Lower lobe of right lung (tissue), 2 donors: ENCODE data around the gene SPATA4. TPM values are rescaled to one million over a fixed set of nuclear protein-coding genes. Genes with fewer than 3 reads are reported as not detected.

Experiments used
- ATAC-seq, 2 donors: fragments of 200-7000 bp; cut with Tn5 transposase; one replicate each; pipeline ENCODE4 v1.9.1; 2020 to 2022; ENCODE audit warnings: mild to moderate bottlenecking in 2 of 2, moderate library complexity in 2 of 2
- DNase-seq: peaks from one replicate; pipeline ENCODE4 v3.0.0-alpha.2; 2020
- H3K27ac ChIP-seq: fragments of 200-600 bp; one replicate; pipeline ENCODE4 v1.8.0; 2022
- H3K27me3 ChIP-seq: fragments of 200-600 bp; one replicate; pipeline ENCODE4 v1.8.0; 2022; ENCODE audit warnings: low read depth
- H3K36me3 ChIP-seq: fragments of 200-600 bp; one replicate; pipeline ENCODE4 v1.8.0; 2022; ENCODE audit warnings: mild to moderate bottlenecking
- H3K4me1 ChIP-seq: fragments of 200-600 bp; one replicate; pipeline ENCODE4 v1.8.0; 2022
- H3K4me3 ChIP-seq: fragments of 200-600 bp; one replicate; pipeline ENCODE4 v1.8.0; 2022; ENCODE audit warnings: mild to moderate bottlenecking
- H3K9me3 ChIP-seq: fragments of 200-600 bp; one replicate; pipeline ENCODE4 v1.8.0; 2022
- intact Hi-C: fragments of 100-400 bp; cut with DNase I; formaldehyde crosslinking; loops from one replicate; pipeline ENCODE4 v1.11.0; 2022
- total RNA-seq: library from RNA; stranded (reverse); fragmentation: NEBNext Ultra II Directional; extraction: Animal tissue kit (Norgen Biotek cat#: 25700); gene quantifications from one replicate; pipeline ENCODE4 v1.2.1, GENCODE V29; 2021
- TF ChIP-seq, protein P1 (sequence below): fragments of 200-600 bp; IDR thresholded peaks from one replicate; pipeline ENCODE4 v1.8.0; 2022; ENCODE audit warnings: antibody characterized with exemption, mild to moderate bottlenecking
- donor health status: DM: no; HTN: yes; CAD: no; lungs with severe emphysema.

SPATA4 gene
- total RNA-seq, 1 donor from 2014 or later, result 1.2 TPM

- Histone ChIP-seq H3K27ac (no peak overlapping the region), H3K27me3 (no peaks in the 10 kb centered on the region), H3K4me3 (no peak overlapping the region), H3K36me3 (no peaks in the 10 kb centered on the region), H3K4me1 (peaks cover 5% of the 10 kb centered on the region), H3K9me3 (no peaks in the 10 kb centered on the region)
- TF ChIP-seq, protein P1, sequence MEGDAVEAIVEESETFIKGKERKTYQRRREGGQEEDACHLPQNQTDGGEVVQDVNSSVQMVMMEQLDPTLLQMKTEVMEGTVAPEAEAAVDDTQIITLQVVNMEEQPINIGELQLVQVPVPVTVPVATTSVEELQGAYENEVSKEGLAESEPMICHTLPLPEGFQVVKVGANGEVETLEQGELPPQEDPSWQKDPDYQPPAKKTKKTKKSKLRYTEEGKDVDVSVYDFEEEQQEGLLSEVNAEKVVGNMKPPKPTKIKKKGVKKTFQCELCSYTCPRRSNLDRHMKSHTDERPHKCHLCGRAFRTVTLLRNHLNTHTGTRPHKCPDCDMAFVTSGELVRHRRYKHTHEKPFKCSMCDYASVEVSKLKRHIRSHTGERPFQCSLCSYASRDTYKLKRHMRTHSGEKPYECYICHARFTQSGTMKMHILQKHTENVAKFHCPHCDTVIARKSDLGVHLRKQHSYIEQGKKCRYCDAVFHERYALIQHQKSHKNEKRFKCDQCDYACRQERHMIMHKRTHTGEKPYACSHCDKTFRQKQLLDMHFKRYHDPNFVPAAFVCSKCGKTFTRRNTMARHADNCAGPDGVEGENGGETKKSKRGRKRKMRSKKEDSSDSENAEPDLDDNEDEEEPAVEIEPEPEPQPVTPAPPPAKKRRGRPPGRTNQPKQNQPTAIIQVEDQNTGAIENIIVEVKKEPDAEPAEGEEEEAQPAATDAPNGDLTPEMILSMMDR, result no peak
- ATAC-seq (no peak), DNase-seq (no peak)
- intact Hi-C loops, result no loop called here
These were observed 5.2 kb downstream of the SPATA4 start for GRCh38 chr4:176189891-176190795.

- Histone ChIP-seq H3K36me3 (no peaks in the 10 kb centered on the region), H3K4me1 (no peaks in the 10 kb centered on the region), H3K27ac (no peak overlapping the region), H3K27me3 (no peaks in the 10 kb centered on the region), H3K9me3 (no peaks in the 10 kb centered on the region), H3K4me3 (no peak overlapping the region)
- DNase-seq (no peak), ATAC-seq (no peak)
- TF ChIP-seq, protein P1, result no peak
- intact Hi-C loops, result no loop called here
These were observed 6.7 kb downstream of the SPATA4 start for GRCh38 chr4:176188654-176189053.

- no peaks in the 10 kb centered on the region for H3K36me3 ChIP-seq
- H3K27me3 ChIP-seq, result no peaks in the 10 kb centered on the region
- no peak for DNase-seq
- no peak overlapping the region for H3K4me3 ChIP-seq
- H3K27ac ChIP-seq, result no peak overlapping the region
- no peak for ATAC-seq
- TF ChIP-seq, protein P1, result no peak
- no peaks in the 10 kb centered on the region for H3K4me1 ChIP-seq
- no peaks in the 10 kb centered on the region for H3K9me3 ChIP-seq
- intact Hi-C loops, result no loop called here
These were observed 7.8 kb downstream of the SPATA4 start for GRCh38 chr4:176187624-176188023.

- DNase-seq (no peak), ATAC-seq (no peak)
- TF ChIP-seq, protein P1, result no peak
- intact Hi-C loops, result no loop called here
- Histone ChIP-seq H3K4me1 (no peaks in the 10 kb centered on the region), H3K36me3 (no peaks in the 10 kb centered on the region), H3K27me3 (no peaks in the 10 kb centered on the region), H3K27ac (no peak overlapping the region), H3K4me3 (no peak overlapping the region), H3K9me3 (no peaks in the 10 kb centered on the region)
These were observed 8.6 kb downstream of the SPATA4 start for GRCh38 chr4:176186671-176187395.

DNA sequence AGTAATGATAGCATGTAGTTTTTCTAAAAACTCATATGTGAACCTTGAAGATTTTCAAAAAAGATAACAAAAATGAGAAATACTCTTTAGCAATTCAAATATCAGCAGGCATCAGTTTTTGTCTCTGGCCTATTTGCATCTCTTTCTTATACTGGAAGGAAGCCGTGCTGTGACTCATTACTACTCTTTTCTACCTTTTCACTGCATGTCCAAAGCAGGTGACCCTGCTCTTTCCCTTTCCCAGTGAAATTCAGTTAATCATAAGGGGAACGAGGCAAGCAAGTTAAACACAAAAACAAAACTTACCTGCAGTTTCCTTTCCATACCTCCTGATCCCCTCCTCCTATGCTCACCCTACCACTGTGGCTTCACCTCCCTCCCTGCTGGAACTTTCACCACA is 9.3 kb downstream of the SPATA4 start:
- DNase-seq, result no peak
- H3K27me3 ChIP-seq, result no peaks in the 10 kb centered on the region
- no peak overlapping the region for H3K27ac ChIP-seq
- H3K36me3 ChIP-seq, result no peaks in the 10 kb centered on the region
- H3K4me3 ChIP-seq, result no peak overlapping the region
- no peaks in the 10 kb centered on the region for H3K4me1 ChIP-seq
- TF ChIP-seq, protein P1, result no peak
- no peaks in the 10 kb centered on the region for H3K9me3 ChIP-seq
- intact Hi-C loops, result no loop called here
- ATAC-seq, result no peak
